Adrenal gland (tissue), 12 donors: Measurements from ENCODE around the gene DDX18. TPM values are rescaled to one million over a fixed set of nuclear protein-coding genes. Genes with fewer than 3 reads are reported as not detected.

Source experiments
- DNase-seq, 7 donors: peaks; one replicate each; pipeline ENCODE4 v3.0.0-alpha.2; 2019 to 2020
- H3K27ac ChIP-seq, 5 donors: fragments of 200-600 bp; sonication (generic) in 4 of 5; 1 replicate in 3 of 5; 2 replicates in 2 of 5; pipeline versions ENCODE4 v1.5.1 to v1.8.0; 2016 to 2020; ENCODE audit warnings: mild to moderate bottlenecking in 1 of 5
- H3K27me3 ChIP-seq: fragments of 200-600 bp; 2 replicates; pipeline ENCODE4 v1.8.0; 2021
- H3K36me3 ChIP-seq, 2 donors: fragments of 200-600 bp; replicated peaks in 1 of 2; 1 replicate in 1 of 2; 2 replicates in 1 of 2; pipeline versions ENCODE4 v1.5.1 to v1.8.0; 2018 to 2022
- H3K4me1 ChIP-seq, 2 donors: fragments of 200-600 bp; replicated peaks in 1 of 2; 1 replicate in 1 of 2; 2 replicates in 1 of 2; pipeline versions ENCODE4 v1.5.1 to v1.8.0; 2018 to 2021
- H3K4me3 ChIP-seq, 4 donors: fragments of 200-600 bp; sonication (generic) in 3 of 4; one replicate each; pipeline ENCODE4 v1.5.1; 2016 to 2018
- H3K9me3 ChIP-seq, 3 donors: fragments of 200-600 bp; sonication (generic) in 1 of 3; replicated peaks in 1 of 3; 1 replicate in 2 of 3; 2 replicates in 1 of 3; pipeline versions ENCODE4 v1.5.1 to v1.8.0; 2016 to 2021
- CTCF ChIP-seq, 6 experiments: fragments of 450-650 bp in 4 of 6; fragments of 200-600 bp in 2 of 6; sonication (generic) in 1 of 6; IDR thresholded peaks; 1 replicate in 5 of 6; 2 replicates in 1 of 6; pipeline versions ENCODE4 v1.5.1 to v1.8.0; 2016 to 2021; ENCODE audit warnings: antibody characterized with exemption in 6 of 6, mild to moderate bottlenecking in 2 of 6, moderate library complexity in 1 of 6
- POLR2A ChIP-seq, 2 donors: fragments of 450-650 bp; IDR thresholded peaks; one replicate each; pipeline ENCODE4 v1.6.1; 2017; ENCODE audit warnings: antibody characterized with exemption in 2 of 2, mild to moderate bottlenecking in 2 of 2, moderate library complexity in 1 of 2
- WGBS, 4 donors: extraction: QIAGEN DNeasy Blood & Tissue Kit in 2 of 4; methylation state at CpG; one replicate each; pipeline versions ENCODE4 v1.1.5 to v1.1.7; 2013 to 2017; 5-methylcytosine and 5-hydroxymethylcytosine counted together
- intact Hi-C, 2 donors: fragments of 100-400 bp; cut with DNase I; formaldehyde crosslinking; loops; one replicate each; pipeline versions ENCODE4 v1.14.1 to v1.15.0; 2022 to 2023
- polyA plus RNA-seq, 3 donors: library from polyadenylated mRNA; stranded (reverse); fragments of 200-250 nt in 2 of 3; fragments of 350-450 nt in 1 of 3; fragmentation: Illumina TruSeq in 1 of 3; extraction: RNeasy Lipid Tissue Mini Kit (QIAGEN cat#74804) in 1 of 3; gene quantifications; one replicate each; pipeline ENCODE4 v1.2.3, GENCODE V29; 2013 to 2014
- total RNA-seq, 9 donors: library from RNA; depleted of rRNA in 4 of 9; stranded (reverse); fragments of >200 nt in 4 of 9; fragments of 120-200 nt in 1 of 9; fragmentation: NEBNext Ultra II Directional in 1 of 9; extraction: Animal tissue kit (Norgen Biotek cat#: 25700) in 1 of 9; gene quantifications; one replicate each; pipeline versions ENCODE4 v1.1.0 to v1.2.4, GENCODE V29; 2013 to 2023
- donor health status: healthy with polysubstance abuse.
- donor health status: Bipolar disorder and iron deficiency.
- donor health status: DM: yes; HTN: yes; CAD: no.
- donor health status: DM: no; HTN: no; CAD: no.
- donor health status: DM: no; HTN: no; CAD: no.
- donor health status: DM: yes; HTN: yes; CAD: no.

The DDX18 gene
- total and polyA plus RNA-seq, 12 donors = 15.9 to 69.3 (median 39.8) TPM

- DNase-seq = no peak
- Histone ChIP-seq H3K36me3 (peaks cover 0 to 46% of the 10 kb centered on the region in 2 donors), H3K27ac (no peak overlapping the region), H3K4me3 (no peak overlapping the region), H3K4me1 (no peaks in the 10 kb centered on the region), H3K27me3 (no peaks in the 10 kb centered on the region), H3K9me3 (no peaks in the 10 kb centered on the region)
- intact Hi-C loops = loop anchor here in 1 of 2 donors (10.0 kb wide), 1 partner anchor 111 kb away; no protein-coding TSS in a partner anchor
- WGBS, 4 donors = 76 to 89% (median 84%) methylated on average over 3 of the region's 3 CpGs
- no peak for TF ChIP-seq POLR2A (IDR thresholded peaks at IDR 0.05)
- TF ChIP-seq CTCF (IDR thresholded peaks at IDR 0.05) = no peak
Measured at GRCh38 chr2:117833911-117834310, 19.4 kb downstream of the DDX18 start.

GRCh38 chr2:117834992-117835391, 20.5 kb downstream of the DDX18 start:
- peaks cover 0 to 35% of the 10 kb centered on the region in 2 donors for H3K36me3 ChIP-seq
- H3K9me3 ChIP-seq = no peaks in the 10 kb centered on the region
- TF ChIP-seq CTCF (IDR thresholded peaks at IDR 0.05) (no peak), POLR2A (IDR thresholded peaks at IDR 0.05) (no peak)
- H3K4me1 ChIP-seq = no peaks in the 10 kb centered on the region
- H3K27ac ChIP-seq = no peak overlapping the region
- intact Hi-C loops = loop anchor here (5.0 to 10.0 kb wide), 2 partner anchors 110 to 167 kb away; no protein-coding TSS in a partner anchor
- no peaks in the 10 kb centered on the region for H3K27me3 ChIP-seq
- no peak for DNase-seq
- H3K4me3 ChIP-seq = no peak overlapping the region
- 90 to 100% (median 95%) methylated on average over 3 of the region's 3 CpGs for WGBS, 4 donors

- peak; percentile 84 to 93 (median 90) for DNase-seq
- peaks cover 0 to 26% of the 10 kb centered on the region in 2 donors for H3K36me3 ChIP-seq
- H3K27me3 ChIP-seq = no peaks in the 10 kb centered on the region
- intact Hi-C loops = loop anchor here (5.0 to 10.0 kb wide), 2 partner anchors 109 to 166 kb away; no protein-coding TSS in a partner anchor
- no peaks in the 10 kb centered on the region for H3K9me3 ChIP-seq
- WGBS, 4 donors = 0 to 17% (median 5%) methylated on average over 20 to 53 of the region's 53 CpGs
- no peak for TF ChIP-seq POLR2A (IDR thresholded peaks at IDR 0.05)
- TF ChIP-seq CTCF (IDR thresholded peaks at IDR 0.05) = peak; percentile 64 to 83 (median 74)
- peak overlapping the region in 2 of 4 donors; percentile 20 to 50 for H3K4me3 ChIP-seq
- peak overlapping the region in 3 of 5 donors; percentile 8 to 67 (median 32) for H3K27ac ChIP-seq
- no peaks in the 10 kb centered on the region for H3K4me1 ChIP-seq
Measured at GRCh38 chr2:117835990-117836760, 21.7 kb downstream of the DDX18 start.

- Histone ChIP-seq H3K9me3 (no peaks in the 10 kb centered on the region), H3K4me1 (no peaks in the 10 kb centered on the region), H3K36me3 (no peaks in the 10 kb centered on the region), H3K27me3 (no peaks in the 10 kb centered on the region), H3K4me3 (no peak overlapping the region), H3K27ac (no peak overlapping the region)
- 85 to 92% (median 88%) methylated on average over 2 of the region's 2 CpGs for WGBS, 4 donors
- intact Hi-C loops = no loop called here
- DNase-seq = no peak
- TF ChIP-seq CTCF (IDR thresholded peaks at IDR 0.05) = no peak
- TF ChIP-seq POLR2A (IDR thresholded peaks at IDR 0.05) = no peak
Measured at GRCh38 chr2:117845304-117845703, 30.8 kb downstream of the DDX18 start.
